Aorta (tissue), 5 donors: ENCODE data around the gene CDC14A. TPM values are rescaled to one million over a fixed set of nuclear protein-coding genes. Genes with fewer than 3 reads are reported as not detected.
"Not testable (repeated sequence)": the region's sequence is repeated elsewhere in the genome, so short reads cannot be mapped to it uniquely, and the experiment has no call there.

Source experiments
- ATAC-seq: fragments of 200-7000 bp; cut with Tn5 transposase; one replicate; pipeline ENCODE4 v1.9.1; 2022; ENCODE audit warnings: moderate library complexity; ENCODE audit not compliant: low FRiP score
- DNase-seq, 2 donors: peaks; one replicate each; pipeline ENCODE4 v3.0.0-alpha.2; 2020
- H3K27ac ChIP-seq, 2 donors: one replicate each; pipeline ENCODE4 v1.5.1; 2013; ENCODE audit warnings: low read length in 2 of 2, mild to moderate bottlenecking in 2 of 2, moderate library complexity in 2 of 2, control low read depth in 1 of 2, inconsistent platforms in 1 of 2, low read depth in 1 of 2
- H3K27me3 ChIP-seq, 2 donors: one replicate each; pipeline ENCODE4 v1.6.1; 2013; ENCODE audit warnings: control low read depth in 1 of 2, low read length in 1 of 2, mild to moderate bottlenecking in 1 of 2, moderate library complexity in 1 of 2; ENCODE audit not compliant: insufficient read depth in 2 of 2, control insufficient read depth in 1 of 2
- H3K36me3 ChIP-seq, 2 donors: one replicate each; pipeline ENCODE4 v1.6.1; 2013; ENCODE audit warnings: control low read depth in 1 of 2, low read length in 1 of 2, mild to moderate bottlenecking in 1 of 2; ENCODE audit not compliant: insufficient read depth in 2 of 2, control insufficient read depth in 1 of 2
- H3K4me1 ChIP-seq, 2 donors: one replicate each; pipeline ENCODE4 v1.6.1; 2013; ENCODE audit warnings: low read length in 2 of 2, control low read depth in 1 of 2, mild to moderate bottlenecking in 1 of 2, moderate library complexity in 1 of 2; ENCODE audit not compliant: insufficient read depth in 2 of 2, control insufficient read depth in 1 of 2
- H3K4me3 ChIP-seq, 2 donors: one replicate each; pipeline ENCODE4 v1.5.1; 2013; ENCODE audit warnings: low read length in 2 of 2, control low read depth in 1 of 2, mild to moderate bottlenecking in 1 of 2
- H3K9me3 ChIP-seq: one replicate; pipeline ENCODE4 v1.6.1; 2013; ENCODE audit warnings: mild to moderate bottlenecking, low read length; ENCODE audit not compliant: control insufficient read depth
- WGBS, 2 donors: extraction: QIAGEN DNeasy Blood & Tissue Kit; methylation state at CpG; one replicate each; pipeline ENCODE4 v1.1.7; 2013; 5-methylcytosine and 5-hydroxymethylcytosine counted together
- intact Hi-C, 2 donors: fragments of 100-400 bp; cut with DNase I; formaldehyde crosslinking; loops; one replicate each; pipeline versions ENCODE4 v1.14.2 to v1.15.0; 2022
- polyA plus RNA-seq, 2 donors: library from polyadenylated mRNA; stranded (reverse); fragments of 200-250 nt; gene quantifications; one replicate each; pipeline ENCODE4 v1.2.3, GENCODE V29; 2013
- total RNA-seq, 2 donors: library from RNA; stranded (reverse); fragmentation: NEBNext Ultra II Directional; extraction: Animal tissue kit (Norgen Biotek cat#: 25700); gene quantifications; one replicate each; pipeline ENCODE4 v1.2.1, GENCODE V29; 2021
- donor health status: healthy with polysubstance abuse.
- donor health status: Bipolar disorder and iron deficiency.
- donor health status: DM: no; HTN: no; CAD: no.
- donor health status: DM: no; HTN: no; CAD: no.
- donor health status: DM: yes; HTN: yes; CAD: no.

The CDC14A gene
- total and polyA plus RNA-seq, 4 donors: 0.88 to 14.0 (median 5.0) TPM

DNA sequence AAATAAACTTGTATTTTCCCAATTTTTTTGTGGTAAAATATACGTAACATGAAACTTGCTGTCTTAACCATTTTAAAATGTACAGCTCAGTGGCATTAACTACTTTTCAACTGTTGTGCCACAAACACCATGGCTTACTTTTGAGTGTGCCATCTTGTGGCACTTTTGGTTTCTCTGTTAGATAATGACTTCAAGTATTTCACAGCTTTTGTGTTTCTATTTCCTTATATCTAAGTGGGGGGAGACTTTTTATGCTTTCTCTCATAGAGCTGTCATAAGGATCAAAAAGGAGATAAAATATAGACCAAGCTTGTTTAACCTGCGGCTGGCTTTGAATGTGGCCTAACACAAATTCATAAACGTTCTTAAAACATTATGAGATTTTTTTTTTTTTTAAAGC is 44.3 kb downstream of the CDC14A start:
- Histone ChIP-seq H3K4me1 (no peaks in the 10 kb centered on the region), H3K4me3 (no peak overlapping the region), H3K27me3 (no peaks in the 10 kb centered on the region), H3K36me3 (no peaks in the 10 kb centered on the region), H3K27ac (no peak overlapping the region), H3K9me3 (no peaks in the 10 kb centered on the region)
- WGBS, 2 donors: 87 to 88% methylated on average over 3 of the region's 3 CpGs
- intact Hi-C loops: no loop called here
- DNase-seq: no peak
- ATAC-seq: no peak

DNA sequence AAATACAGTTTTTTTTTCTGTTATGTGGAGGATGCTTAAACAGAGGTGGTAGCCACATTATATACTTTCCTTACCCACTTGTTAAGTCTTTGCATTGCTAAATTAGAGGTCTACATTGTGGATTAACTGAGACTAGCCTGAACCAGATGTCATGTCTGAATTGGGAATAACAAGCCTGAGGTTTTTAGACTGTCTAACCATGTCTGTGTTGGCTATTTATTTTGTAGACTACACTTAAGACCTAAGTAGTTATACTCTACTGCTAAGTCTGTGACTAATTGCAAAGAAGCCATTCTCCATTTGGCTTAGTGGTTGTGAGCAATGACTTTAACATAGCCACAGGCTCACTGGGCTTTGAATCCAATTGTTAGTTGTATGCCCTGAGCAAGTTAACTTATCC is 45.4 kb downstream of the CDC14A start:
- ATAC-seq (no peak), DNase-seq (no peak)
- intact Hi-C loops: no loop called here
- Histone ChIP-seq H3K36me3 (no peaks in the 10 kb centered on the region), H3K4me1 (no peaks in the 10 kb centered on the region), H3K9me3 (no peaks in the 10 kb centered on the region), H3K27me3 (no peaks in the 10 kb centered on the region), H3K4me3 (no peak overlapping the region), H3K27ac (no peak overlapping the region)

DNA sequence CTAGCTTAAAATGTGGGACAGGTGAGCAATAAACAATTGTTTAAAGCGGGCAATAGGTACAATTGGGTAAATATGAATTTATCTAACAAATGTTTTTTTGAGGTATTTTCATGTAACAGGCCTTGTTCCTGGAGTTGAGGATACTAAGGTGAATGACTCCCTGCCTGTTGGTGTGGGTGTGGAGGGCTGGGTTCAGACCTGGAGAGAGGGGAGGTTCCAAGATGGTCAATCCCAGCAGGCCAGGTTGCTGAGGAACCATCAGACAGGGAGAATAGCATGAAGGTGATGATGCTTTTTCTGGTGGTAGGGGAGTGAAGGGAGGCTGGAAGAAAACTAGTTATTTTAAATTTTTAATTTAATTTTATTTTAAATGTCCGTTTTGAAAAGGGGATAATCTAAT is 46.3 kb downstream of the CDC14A start:
- H3K4me3 ChIP-seq: no peak overlapping the region
- intact Hi-C loops: no loop called here
- whole genome bisulfite sequencing, 2 donors: 94 to 95% methylated on average over 2 of the region's 2 CpGs
- H3K9me3 ChIP-seq: no peaks in the 10 kb centered on the region
- no peaks in the 10 kb centered on the region for H3K27me3 ChIP-seq
- H3K36me3 ChIP-seq: no peaks in the 10 kb centered on the region
- DNase-seq (no peak), ATAC-seq (no peak)
- no peak overlapping the region for H3K27ac ChIP-seq
- H3K4me1 ChIP-seq: no peaks in the 10 kb centered on the region

DNA sequence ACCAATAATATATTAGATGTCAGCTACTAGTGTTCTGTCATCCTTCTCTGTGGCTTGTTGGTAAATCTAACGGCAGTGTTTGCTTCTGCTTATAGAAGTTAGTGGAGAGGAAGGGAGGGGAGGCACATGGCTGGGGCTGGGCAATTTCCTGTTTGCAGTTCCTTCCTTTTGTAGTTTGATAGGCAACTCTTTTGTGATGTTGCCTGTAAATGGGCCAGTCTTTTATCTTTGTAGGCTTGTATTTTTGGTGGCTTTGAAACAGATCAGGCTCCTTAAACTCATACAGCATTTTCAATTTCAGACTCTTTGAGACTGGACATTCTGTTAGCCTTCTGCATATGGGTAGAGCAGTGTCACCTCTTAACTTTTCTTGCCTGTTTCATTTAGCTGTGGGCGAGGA is 48.1 kb downstream of the CDC14A start:
- no peaks in the 10 kb centered on the region for H3K9me3 ChIP-seq
- H3K36me3 ChIP-seq: no peaks in the 10 kb centered on the region
- ATAC-seq (no peak), DNase-seq (peak in 1 of 2 donors; percentile 53)
- H3K4me1 ChIP-seq: no peaks in the 10 kb centered on the region
- H3K4me3 ChIP-seq: no peak overlapping the region
- 82 to 85% methylated on average over 2 of the region's 2 CpGs for WGBS, 2 donors
- H3K27ac ChIP-seq: no peak overlapping the region
- intact Hi-C loops: no loop called here
- no peaks in the 10 kb centered on the region for H3K27me3 ChIP-seq

DNA sequence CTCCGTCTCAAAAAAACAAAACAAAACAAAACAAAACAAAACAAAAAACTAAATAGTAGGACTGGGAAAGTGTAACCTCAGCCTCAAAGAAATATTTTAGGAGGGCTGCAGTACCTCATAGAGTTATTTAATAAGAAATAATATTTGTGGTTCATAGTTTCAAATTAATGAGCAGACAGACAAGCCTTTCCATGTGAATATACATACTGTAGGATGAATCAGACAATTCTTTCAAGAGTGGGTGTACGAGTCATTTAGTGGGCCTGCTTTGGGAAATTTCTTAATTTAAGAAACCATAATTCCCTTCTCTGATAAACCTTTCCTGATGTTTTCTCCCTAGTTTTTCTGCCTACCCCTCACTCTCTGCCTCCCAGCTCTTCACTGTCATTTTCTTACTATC is 52.5 kb downstream of the CDC14A start:
- ATAC-seq: no peak
- intact Hi-C loops: no loop called here
- Histone ChIP-seq H3K4me3 (no peak overlapping the region), H3K4me1 (no peaks in the 10 kb centered on the region), H3K36me3 (no peaks in the 10 kb centered on the region), H3K9me3 (no peaks in the 10 kb centered on the region), H3K27me3 (no peaks in the 10 kb centered on the region), H3K27ac (no peak overlapping the region)
- no peak for DNase-seq
- WGBS, 2 donors: 86 to 91% methylated on average over 2 of the region's 2 CpGs

DNA sequence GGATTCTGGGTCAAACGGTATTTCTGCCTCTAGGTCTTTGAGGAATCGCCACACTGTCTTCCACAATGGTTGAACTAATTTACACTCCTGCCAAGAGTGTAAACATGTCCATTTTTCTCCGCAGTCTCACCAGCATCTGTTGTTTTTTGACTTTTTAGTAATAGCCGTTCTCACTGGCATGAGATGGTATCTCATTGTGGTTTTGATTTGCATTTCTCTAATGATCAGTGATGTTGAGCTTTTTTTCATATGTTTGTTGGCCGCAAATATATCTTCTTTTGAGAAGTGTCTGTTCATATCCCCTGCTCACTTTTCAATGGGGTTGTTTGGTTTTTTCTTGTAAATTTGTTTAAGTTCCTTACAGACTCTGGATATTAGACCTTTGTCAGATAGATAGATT is 53.6 kb downstream of the CDC14A start:
- DNase-seq, H3K4me3 ChIP-seq, H3K9me3 ChIP-seq, H3K36me3 ChIP-seq, ATAC-seq, H3K27ac ChIP-seq, H3K27me3 ChIP-seq, intact Hi-C loops, H3K4me1 ChIP-seq: not testable (repeated sequence)
- 93 to 97% methylated on average over 5 of the region's 5 CpGs for WGBS, 2 donors

DNA sequence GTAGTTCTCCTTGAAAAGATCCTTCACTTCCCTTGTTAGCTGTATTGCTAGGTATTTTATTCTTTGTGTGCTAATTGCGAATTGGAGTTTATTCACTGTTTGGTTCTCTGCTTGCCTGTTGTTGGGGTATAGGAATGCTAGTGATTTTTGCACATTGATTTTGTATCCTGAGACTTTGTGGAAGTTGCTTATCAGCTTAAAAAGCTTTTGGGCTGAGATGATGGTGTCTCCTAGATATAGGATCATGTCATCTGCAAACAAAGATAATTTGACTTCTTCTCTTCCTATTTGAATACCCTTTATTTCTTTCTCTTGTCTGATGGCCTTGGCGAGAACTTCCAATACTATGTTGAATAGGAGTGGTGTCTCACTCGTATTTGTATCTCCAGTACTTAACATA is 55.1 kb downstream of the CDC14A start:
- ATAC-seq, intact Hi-C loops: not testable (repeated sequence)
- 98% methylated on average over 3 of the region's 3 CpGs for WGBS, 2 donors

DNA sequence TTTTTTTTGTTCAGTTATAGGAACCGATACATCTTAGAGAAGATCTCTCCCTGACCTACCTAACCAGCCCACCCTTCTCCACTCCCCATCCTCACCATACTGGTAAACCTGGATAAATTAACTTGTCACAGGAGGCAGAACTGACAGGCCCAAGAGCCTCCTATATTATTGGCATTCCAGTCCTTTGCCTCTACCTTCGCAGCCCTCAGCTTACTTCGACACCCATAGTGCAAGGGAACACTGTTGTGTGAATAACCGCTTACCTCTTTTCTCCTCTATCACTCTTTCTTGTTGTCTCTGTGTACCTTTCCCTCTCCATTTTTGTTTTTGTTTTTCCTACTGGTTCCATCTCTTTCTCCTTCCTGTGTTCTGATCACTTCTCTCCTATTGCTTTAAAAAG is 58.7 kb downstream of the CDC14A start:
- no peaks in the 10 kb centered on the region for H3K4me1 ChIP-seq
- ATAC-seq: no peak
- H3K9me3 ChIP-seq: no peaks in the 10 kb centered on the region
- no peaks in the 10 kb centered on the region for H3K36me3 ChIP-seq
- H3K27ac ChIP-seq: no peak overlapping the region
- intact Hi-C loops: no loop called here
- no peak for DNase-seq
- no peak overlapping the region for H3K4me3 ChIP-seq
- WGBS, 2 donors: 92 to 93% methylated on average over 4 of the region's 4 CpGs
- H3K27me3 ChIP-seq: no peaks in the 10 kb centered on the region

More for the DNA sequence above, 55.1 kb downstream of the CDC14A start:
- not testable (repeated sequence) for H3K4me3 ChIP-seq, H3K27me3 ChIP-seq, H3K4me1 ChIP-seq, H3K27ac ChIP-seq, DNase-seq, H3K36me3 ChIP-seq, H3K9me3 ChIP-seq

DNA sequence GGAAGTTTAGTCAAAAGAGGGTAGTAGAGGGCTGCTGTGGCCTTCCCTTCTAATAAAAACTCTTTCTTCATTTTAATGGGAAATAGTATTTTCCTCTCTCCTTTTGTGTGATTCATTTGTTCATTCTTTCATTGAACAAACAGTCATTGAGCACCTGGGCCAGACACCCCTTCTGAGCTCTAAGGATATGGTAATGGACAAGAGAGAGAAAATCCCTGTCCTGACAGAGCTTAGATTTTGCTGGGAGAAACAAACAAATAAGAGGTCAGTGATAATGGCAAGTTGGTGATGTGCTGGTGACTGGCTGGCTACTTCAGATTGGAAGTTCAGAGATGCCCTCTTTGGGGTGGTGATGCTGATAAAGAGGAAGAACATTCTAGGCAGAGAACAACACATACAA is 59.3 kb downstream of the CDC14A start:
- no peak for DNase-seq
- H3K4me3 ChIP-seq: no peak overlapping the region
- H3K27ac ChIP-seq: no peak overlapping the region
- intact Hi-C loops: no loop called here
- no peaks in the 10 kb centered on the region for H3K27me3 ChIP-seq
- ATAC-seq: no peak
- no peaks in the 10 kb centered on the region for H3K9me3 ChIP-seq
- H3K4me1 ChIP-seq: no peaks in the 10 kb centered on the region
- no peaks in the 10 kb centered on the region for H3K36me3 ChIP-seq
